Esophagus squamous epithelium (tissue), 4 donors: Measurements from ENCODE around the gene DLST.

Experiments
- CTCF ChIP-seq, 6 experiments: fragments of 450-650 bp in 4 of 6; fragments of 200-600 bp in 2 of 6; sonication (generic) in 2 of 6; IDR thresholded peaks; one replicate each; pipeline ENCODE4 v1.5.1; 2016 to 2019; ENCODE audit warnings: antibody characterized with exemption in 6 of 6, mild to moderate bottlenecking in 4 of 6, moderate library complexity in 4 of 6
- POLR2A ChIP-seq, 4 donors: fragments of 450-650 bp; IDR thresholded peaks; one replicate each; pipeline ENCODE4 v1.6.1; 2017; ENCODE audit warnings: antibody characterized with exemption in 4 of 4, mild to moderate bottlenecking in 4 of 4, moderate library complexity in 3 of 4

GRCh38 chr14:74921053-74921620, 39.4 kb downstream of the DLST start:
- TF ChIP-seq CTCF (IDR thresholded peaks at IDR 0.05) = no peak
- no peak for TF ChIP-seq POLR2A (IDR thresholded peaks at IDR 0.05)
